ENCODE results near the gene ADNP. TPM values are rescaled to one million over a fixed set of nuclear protein-coding genes. Genes with fewer than 3 reads are reported as not detected.

ADNP gene
- total and polyA plus RNA-seq, 2 experiments from 2014 or later: 95.0 to 106 TPM

DNA sequence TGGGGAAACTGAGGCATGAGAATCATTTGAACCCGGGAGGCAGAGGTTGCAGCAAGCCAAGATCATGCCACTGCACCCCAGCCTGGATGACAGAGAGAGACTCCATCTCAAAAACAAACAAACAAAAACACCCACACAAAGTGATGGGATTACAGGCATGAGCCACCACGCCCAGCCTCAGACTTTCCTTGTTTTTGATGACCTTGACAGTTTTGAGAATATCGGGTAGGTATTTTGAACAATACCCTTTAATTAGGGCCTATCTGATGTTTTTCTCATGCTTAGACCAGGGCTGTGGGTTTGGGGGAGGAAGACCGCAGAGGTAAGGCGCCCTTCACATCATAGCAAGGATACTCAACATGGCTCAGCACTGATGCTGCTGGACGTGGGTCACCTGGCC is 63.4 kb downstream of the ADNP start (continued):
- TF ChIP-seq, protein P1, sequence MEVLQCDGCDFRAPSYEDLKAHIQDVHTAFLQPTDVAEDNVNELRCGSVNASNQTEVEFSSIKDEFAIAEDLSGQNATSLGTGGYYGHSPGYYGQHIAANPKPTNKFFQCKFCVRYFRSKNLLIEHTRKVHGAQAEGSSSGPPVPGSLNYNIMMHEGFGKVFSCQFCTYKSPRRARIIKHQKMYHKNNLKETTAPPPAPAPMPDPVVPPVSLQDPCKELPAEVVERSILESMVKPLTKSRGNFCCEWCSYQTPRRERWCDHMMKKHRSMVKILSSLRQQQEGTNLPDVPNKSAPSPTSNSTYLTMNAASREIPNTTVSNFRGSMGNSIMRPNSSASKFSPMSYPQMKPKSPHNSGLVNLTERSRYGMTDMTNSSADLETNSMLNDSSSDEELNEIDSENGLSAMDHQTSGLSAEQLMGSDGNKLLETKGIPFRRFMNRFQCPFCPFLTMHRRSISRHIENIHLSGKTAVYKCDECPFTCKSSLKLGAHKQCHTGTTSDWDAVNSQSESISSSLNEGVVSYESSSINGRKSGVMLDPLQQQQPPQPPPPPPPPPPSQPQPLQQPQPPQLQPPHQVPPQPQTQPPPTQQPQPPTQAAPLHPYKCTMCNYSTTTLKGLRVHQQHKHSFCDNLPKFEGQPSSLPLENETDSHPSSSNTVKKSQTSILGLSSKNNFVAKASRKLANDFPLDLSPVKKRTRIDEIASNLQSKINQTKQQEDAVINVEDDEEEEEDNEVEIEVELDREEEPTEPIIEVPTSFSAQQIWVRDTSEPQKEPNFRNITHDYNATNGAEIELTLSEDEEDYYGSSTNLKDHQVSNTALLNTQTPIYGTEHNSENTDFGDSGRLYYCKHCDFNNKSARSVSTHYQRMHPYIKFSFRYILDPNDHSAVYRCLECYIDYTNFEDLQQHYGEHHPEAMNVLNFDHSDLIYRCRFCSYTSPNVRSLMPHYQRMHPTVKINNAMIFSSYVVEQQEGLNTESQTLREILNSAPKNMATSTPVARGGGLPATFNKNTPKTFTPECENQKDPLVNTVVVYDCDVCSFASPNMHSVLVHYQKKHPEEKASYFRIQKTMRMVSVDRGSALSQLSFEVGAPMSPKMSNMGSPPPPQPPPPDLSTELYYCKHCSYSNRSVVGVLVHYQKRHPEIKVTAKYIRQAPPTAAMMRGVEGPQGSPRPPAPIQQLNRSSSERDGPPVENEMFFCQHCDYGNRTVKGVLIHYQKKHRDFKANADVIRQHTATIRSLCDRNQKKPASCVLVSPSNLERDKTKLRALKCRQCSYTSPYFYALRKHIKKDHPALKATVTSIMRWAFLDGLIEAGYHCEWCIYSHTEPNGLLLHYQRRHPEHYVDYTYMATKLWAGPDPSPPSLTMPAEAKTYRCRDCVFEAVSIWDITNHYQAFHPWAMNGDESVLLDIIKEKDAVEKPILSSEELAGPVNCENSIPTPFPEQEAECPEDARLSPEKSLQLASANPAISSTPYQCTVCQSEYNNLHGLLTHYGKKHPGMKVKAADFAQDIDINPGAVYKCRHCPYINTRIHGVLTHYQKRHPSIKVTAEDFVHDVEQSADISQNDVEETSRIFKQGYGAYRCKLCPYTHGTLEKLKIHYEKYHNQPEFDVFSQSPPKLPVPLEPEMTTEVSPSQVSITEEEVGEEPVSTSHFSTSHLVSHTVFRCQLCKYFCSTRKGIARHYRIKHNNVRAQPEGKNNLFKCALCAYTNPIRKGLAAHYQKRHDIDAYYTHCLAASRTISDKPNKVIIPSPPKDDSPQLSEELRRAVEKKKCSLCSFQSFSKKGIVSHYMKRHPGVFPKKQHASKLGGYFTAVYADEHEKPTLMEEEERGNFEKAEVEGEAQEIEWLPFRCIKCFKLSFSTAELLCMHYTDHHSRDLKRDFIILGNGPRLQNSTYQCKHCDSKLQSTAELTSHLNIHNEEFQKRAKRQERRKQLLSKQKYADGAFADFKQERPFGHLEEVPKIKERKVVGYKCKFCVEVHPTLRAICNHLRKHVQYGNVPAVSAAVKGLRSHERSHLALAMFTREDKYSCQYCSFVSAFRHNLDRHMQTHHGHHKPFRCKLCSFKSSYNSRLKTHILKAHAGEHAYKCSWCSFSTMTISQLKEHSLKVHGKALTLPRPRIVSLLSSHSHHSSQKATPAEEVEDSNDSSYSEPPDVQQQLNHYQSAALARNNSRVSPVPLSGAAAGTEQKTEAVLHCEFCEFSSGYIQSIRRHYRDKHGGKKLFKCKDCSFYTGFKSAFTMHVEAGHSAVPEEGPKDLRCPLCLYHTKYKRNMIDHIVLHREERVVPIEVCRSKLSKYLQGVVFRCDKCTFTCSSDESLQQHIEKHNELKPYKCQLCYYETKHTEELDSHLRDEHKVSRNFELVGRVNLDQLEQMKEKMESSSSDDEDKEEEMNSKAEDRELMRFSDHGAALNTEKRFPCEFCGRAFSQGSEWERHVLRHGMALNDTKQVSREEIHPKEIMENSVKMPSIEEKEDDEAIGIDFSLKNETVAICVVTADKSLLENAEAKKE (CRISPR knock-in tag; IDR thresholded peaks at IDR 0.05): no peak

DNA sequence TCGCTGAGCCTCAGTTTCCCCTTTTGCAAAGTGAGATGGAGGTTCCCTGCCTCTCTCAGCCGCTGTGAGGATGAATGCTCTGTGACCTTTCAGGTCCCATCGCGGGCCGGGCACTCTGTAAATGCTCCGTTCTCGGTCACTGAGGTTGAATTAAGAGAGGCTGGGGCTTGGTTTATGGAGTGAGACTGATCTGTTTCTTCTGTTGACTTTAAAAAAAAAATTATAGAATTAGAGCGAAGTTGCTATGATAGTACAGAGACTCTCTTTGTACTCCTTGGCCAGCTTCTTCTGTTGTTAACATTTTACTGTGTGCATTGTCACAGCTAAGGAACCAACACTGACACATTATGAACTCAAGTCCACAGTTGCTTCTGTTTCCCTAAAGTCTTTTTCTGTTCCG is 64.4 kb downstream of the ADNP start:
- no peak overlapping the region for H3K4me2 ChIP-seq
- Mint-ChIP-seq H3K27ac (no peak overlapping the region), H3K4me3 (no peak overlapping the region), H3K36me3 (ENCODE audit: low read depth) (no peaks in the 10 kb centered on the region), H3K9me3 (no peaks in the 10 kb centered on the region), H3K4me1 (peaks cover 53% of the 10 kb centered on the region), H3K27me3 (ENCODE audit: insufficient read depth, low read depth, poor library complexity) (peaks cover 26% of the 10 kb centered on the region)
- H3K27ac ChIP-seq (ENCODE audit: low read depth): no peak overlapping the region
- H3K9me2 ChIP-seq (ENCODE audit: insufficient read depth): no peaks in the 10 kb centered on the region
- no peaks in the 10 kb centered on the region for H3K36me3 ChIP-seq (ENCODE audit: insufficient read depth)
- H4K20me1 ChIP-seq (replicated peaks; ENCODE audit: insufficient read depth): no peaks in the 10 kb centered on the region; the same call in 1 of the 2 replicates
- H3F3A ChIP-seq (replicated peaks; ENCODE audit: low read depth): peaks cover 12% of the 10 kb centered on the region; the same call in 1 of the 2 replicates
- no peaks in the 10 kb centered on the region for H3K27me3 ChIP-seq (ENCODE audit: insufficient read depth)
- peaks cover 32% of the 10 kb centered on the region for H3K4me1 ChIP-seq (ENCODE audit: insufficient read depth)
- ATAC-seq (no peak), DNase-seq (ENCODE audit: low spot score) (no peak)
- no peak overlapping the region for H2AFZ ChIP-seq
- no peak overlapping the region for H3K4me3 ChIP-seq
- H3K79me2 ChIP-seq (replicated peaks; ENCODE audit: insufficient read depth): no peaks in the 10 kb centered on the region; the same call in 1 of the 2 replicates
- TF ChIP-seq EZH2phosphoT487 (IDR thresholded peaks at IDR 0.05; ENCODE audit: unreplicated experiment) (no peak), NANOG (IDR thresholded peaks at IDR 0.05; ENCODE audit: borderline replicate concordance) (no peak), POLR2AphosphoS5 (IDR thresholded peaks at IDR 0.05; ENCODE audit: low read depth) (no peak), EZH2 (IDR thresholded peaks at IDR 0.05; ENCODE audit: low read depth, unreplicated experiment) (no peak), JUNB (IDR thresholded peaks at IDR 0.05; ENCODE audit: unreplicated experiment) (no peak), ZNF114 (CRISPR knock-in tag; IDR thresholded peaks at IDR 0.05) (no peak)
- TF ChIP-seq, protein P1 (CRISPR knock-in tag; IDR thresholded peaks at IDR 0.05): no peak
- TF ChIP-seq, protein P2, sequence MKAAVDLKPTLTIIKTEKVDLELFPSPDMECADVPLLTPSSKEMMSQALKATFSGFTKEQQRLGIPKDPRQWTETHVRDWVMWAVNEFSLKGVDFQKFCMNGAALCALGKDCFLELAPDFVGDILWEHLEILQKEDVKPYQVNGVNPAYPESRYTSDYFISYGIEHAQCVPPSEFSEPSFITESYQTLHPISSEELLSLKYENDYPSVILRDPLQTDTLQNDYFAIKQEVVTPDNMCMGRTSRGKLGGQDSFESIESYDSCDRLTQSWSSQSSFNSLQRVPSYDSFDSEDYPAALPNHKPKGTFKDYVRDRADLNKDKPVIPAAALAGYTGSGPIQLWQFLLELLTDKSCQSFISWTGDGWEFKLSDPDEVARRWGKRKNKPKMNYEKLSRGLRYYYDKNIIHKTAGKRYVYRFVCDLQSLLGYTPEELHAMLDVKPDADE (IDR thresholded peaks at IDR 0.05): no peak
